ENCODE data around the gene ALX4.

GRCh38 chr11:44258839-44259420, 51.0 kb downstream of the ALX4 start:
- TF ChIP-seq TAF1 (IDR thresholded peaks at IDR 0.05; ENCODE audit: low read depth, low read length) (no peak), POLR2AphosphoS5 (IDR thresholded peaks at IDR 0.05; ENCODE audit: low read depth, low read length) (no peak), POLR2A (IDR thresholded peaks at IDR 0.05; ENCODE audit: low read depth, low read length) (no peak), SPI1 (IDR thresholded peaks at IDR 0.05; ENCODE audit: low read depth, low read length) (no peak)

All from GM12891 (cell line).